ENCODE measurements around the gene APOBEC3A.
"Not testable (repeated sequence)": the region's sequence is repeated elsewhere in the genome, so short reads cannot be mapped to it uniquely, and the experiment has no call there.

The APOBEC3A gene

DNA sequence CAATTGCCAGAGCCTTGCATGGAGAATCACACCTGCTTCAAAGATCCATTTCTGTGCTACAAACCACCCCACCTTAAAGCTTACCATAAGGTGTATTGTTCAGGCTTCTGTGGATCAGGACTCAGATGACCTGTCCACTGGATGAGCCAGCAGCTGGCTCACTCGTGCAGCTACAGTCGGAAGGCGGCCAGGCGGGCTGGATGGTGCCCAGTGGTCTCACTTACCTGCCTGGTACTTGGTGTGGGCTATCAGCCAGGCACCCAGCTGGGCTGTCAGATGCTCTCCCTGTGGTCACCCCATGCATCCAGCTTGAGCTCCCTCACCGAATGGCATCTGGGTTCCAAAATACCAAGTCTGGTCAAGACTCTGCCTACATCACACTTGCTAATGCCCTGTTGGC is 13.8 kb downstream of the APOBEC3A start:
- TF ChIP-seq, protein P1, sequence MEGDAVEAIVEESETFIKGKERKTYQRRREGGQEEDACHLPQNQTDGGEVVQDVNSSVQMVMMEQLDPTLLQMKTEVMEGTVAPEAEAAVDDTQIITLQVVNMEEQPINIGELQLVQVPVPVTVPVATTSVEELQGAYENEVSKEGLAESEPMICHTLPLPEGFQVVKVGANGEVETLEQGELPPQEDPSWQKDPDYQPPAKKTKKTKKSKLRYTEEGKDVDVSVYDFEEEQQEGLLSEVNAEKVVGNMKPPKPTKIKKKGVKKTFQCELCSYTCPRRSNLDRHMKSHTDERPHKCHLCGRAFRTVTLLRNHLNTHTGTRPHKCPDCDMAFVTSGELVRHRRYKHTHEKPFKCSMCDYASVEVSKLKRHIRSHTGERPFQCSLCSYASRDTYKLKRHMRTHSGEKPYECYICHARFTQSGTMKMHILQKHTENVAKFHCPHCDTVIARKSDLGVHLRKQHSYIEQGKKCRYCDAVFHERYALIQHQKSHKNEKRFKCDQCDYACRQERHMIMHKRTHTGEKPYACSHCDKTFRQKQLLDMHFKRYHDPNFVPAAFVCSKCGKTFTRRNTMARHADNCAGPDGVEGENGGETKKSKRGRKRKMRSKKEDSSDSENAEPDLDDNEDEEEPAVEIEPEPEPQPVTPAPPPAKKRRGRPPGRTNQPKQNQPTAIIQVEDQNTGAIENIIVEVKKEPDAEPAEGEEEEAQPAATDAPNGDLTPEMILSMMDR (conservative IDR thresholded peaks at IDR 0.05; ENCODE audit: low read depth, low read length) = no peak
- DNase-seq (ENCODE audit: low read depth) = no peak
- no peak overlapping the region for H3K4me3 ChIP-seq (ENCODE audit: low read depth, low read length)

DNA sequence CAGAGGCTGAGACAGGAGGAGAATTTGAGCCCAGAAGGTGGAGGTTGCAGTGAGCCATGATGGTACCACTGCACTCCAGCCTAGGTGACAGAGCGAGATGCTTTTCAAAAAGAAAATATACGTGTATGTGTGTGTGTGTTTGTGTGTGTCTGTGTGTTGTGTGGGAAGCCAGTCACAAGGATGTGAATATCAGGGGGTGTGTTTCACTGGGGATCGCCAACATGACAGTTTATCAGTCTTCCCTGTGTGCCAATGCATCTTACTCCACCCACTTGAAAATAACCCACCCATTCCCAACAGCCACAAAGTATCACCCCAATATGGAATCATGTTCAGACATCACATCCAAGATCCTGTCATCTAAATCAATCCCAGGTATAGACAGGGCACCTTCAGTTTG is 14.4 kb downstream of the APOBEC3A start:
- DNase-seq (ENCODE audit: low read depth) = no peak
- H3K4me3 ChIP-seq (ENCODE audit: low read depth, low read length) = no peak overlapping the region

DNA sequence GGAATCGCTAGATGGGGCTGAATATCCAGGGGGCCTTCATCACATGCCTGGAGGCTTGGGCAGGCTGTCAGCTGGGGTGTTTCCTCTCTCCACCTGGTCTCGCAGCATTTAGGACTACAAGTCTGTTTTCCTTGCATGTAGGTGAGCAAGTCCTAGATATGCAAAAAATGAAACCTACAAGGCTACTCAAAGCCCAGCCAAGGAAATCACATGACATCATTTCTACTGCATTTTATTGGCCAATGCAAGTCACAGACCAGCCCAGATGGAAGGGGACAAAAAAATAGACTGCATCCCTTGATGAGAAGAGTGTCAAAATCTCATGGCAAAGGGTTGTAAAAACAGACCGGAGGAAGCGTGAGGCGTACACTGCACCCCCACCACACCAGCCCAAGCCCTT is 15.1 kb downstream of the APOBEC3A start:
- DNase-seq (ENCODE audit: low read depth) = no peak

More for the DNA sequence above, 14.4 kb downstream of the APOBEC3A start:
- TF ChIP-seq, protein P1 (conservative IDR thresholded peaks at IDR 0.05; ENCODE audit: low read depth, low read length) = no peak

DNA sequence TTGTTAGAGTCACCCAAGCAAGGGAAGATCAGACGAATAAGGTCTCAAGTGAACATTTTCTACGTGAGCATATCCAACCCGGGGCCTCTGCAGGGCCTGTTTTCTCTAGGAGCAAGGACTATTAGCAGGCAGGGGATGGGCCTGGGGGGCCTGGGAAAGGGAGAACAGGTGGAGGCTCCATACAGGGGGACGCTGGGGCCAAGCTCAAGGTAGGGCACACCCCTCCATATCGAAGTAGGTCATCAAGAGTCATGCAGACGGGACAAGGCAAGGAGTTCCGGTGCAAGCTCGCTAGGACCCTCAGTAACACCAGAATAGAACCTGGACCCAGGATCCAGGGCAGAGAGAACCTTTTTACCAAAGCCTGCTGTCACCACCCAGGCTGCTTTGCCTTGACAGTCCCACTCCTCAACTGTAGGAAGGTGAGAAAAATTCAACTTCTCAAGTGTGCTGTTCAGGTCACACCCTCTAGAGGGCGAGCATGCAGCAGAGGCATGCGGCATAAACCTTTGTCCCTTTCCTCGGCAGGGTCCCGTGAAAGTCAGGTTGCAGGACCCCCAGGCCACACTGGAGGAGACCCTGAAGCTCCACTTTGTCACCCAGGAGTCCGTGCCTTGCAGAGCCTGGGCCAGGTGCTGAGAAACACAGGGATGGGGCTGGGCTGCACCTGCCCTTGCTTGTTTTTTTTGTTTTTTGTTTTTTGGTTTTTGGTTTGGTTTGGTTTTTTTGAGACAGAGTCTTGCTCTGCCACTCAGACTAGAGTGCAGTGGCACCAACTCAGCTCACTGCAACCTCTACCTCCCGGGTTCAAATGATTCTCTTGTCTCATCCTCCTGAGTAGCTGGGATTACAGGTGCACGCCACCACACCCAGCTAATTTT is 16.1 kb downstream of the APOBEC3A start:
- TF ChIP-seq, protein P1 (conservative IDR thresholded peaks at IDR 0.05; ENCODE audit: low read depth, low read length) = no peak
- no peak for DNase-seq (ENCODE audit: low read depth)
- H3K4me3 ChIP-seq (ENCODE audit: low read depth, low read length) = no peak overlapping the region

More for the DNA sequence above, 15.1 kb downstream of the APOBEC3A start:
- TF ChIP-seq, protein P1 (conservative IDR thresholded peaks at IDR 0.05; ENCODE audit: low read depth, low read length) = no peak
- H3K4me3 ChIP-seq (ENCODE audit: low read depth, low read length) = no peak overlapping the region

DNA sequence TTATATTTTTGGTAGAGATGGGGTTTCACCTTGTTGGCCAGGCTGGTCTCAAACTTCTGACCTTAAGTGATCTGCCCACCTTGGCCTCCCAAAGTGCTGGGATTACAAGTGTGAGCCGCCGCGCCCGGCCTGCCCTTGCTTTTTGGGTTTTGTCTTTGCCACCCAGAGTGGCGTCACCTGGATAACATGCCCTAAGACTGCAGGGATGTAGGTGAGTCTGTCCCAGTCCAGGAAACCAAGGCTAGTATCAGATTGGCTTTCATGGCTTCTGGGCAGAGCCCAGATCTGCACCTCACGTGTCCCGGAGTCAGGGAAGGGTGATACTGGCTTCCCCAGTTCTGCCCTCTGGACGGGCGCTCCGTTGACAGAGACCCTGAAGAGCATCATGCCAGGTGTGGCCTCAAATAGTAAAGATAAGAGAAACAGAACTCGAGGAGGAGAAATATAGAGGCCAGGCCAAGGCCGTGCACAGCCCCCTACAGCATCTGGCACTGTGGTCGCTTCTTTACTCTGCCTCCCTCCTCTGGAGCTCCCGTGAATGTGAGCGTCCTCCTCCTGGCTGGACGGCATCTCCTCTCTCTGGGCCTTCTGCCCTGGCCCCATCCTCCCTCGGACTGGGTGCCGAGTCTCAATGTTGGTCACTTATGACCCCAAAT is 16.9 kb downstream of the APOBEC3A start:
- H3K4me3 ChIP-seq (ENCODE audit: low read depth, low read length) = no peak overlapping the region
- DNase-seq (ENCODE audit: low read depth) = no peak
- TF ChIP-seq, protein P1 (conservative IDR thresholded peaks at IDR 0.05; ENCODE audit: low read depth, low read length) = no peak

DNA sequence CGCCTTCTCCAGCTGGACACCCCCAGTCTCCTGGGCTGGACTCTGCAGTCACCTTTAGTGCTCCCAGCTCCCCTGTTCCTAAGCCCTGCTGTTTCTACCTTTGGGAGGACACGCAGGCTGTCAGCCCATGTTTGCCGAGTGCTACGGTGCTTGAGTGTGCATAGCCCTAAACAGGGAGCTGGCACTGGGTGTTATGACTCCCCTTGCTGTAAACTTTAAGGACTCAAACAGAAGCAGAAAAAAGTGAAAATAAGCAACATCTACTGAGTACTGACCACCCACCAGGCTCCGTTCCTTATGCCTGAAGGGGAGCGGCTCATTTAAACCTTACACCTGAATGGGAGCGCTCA is 17.4 kb downstream of the APOBEC3A start:
- TF ChIP-seq, protein P1 (conservative IDR thresholded peaks at IDR 0.05; ENCODE audit: low read depth, low read length) = no peak
- DNase-seq (ENCODE audit: low read depth) = no peak
- H3K4me3 ChIP-seq (ENCODE audit: low read depth, low read length) = no peak overlapping the region

DNA sequence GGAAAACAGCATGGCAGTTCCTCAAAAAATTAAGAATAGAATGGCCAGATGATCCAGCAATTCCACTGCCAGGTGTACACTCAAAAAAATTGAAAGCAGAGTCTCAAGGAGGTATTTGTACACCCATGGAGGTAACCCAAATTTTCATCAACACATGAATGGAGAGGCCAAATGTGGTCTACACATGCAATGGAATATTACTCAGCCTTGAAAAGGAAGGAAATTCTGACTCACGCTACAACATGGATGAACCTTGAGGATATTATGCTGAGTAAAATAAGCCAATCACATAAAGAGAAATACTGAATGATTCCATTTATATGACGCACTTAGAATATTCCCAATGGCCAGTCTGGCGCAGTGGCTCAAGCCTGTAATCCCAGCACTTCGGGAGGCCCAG is 19.9 kb downstream of the APOBEC3A start:
- DNase-seq (ENCODE audit: low read depth); H3K4me3 ChIP-seq (ENCODE audit: low read depth, low read length): not testable (repeated sequence)

DNA sequence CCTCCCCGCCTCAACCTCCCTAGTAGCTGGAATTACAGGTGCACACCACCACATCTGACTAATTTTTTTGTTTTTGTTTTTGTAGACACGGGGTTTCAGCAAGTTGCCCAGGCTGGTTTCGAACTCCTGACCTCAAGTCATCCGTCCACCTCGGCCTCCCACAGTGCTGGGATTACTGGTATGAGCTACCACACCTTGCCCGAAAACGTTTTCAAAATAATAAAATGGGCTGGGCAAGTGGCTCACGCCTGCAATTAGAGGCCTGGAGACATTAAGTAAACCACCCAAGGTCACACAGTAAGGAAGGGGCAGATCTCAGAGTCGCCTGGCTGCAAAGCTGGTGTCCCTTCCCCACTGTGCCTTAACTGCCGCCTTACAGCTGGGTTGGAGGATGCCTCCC is 23.2 kb downstream of the APOBEC3A start:
- not testable (repeated sequence) for DNase-seq (ENCODE audit: low read depth); H3K4me3 ChIP-seq (ENCODE audit: low read depth, low read length)
